Measurements from ENCODE around the gene PTPRQ.
"Not testable (repeated sequence)": the region's sequence is repeated elsewhere in the genome, so short reads cannot be mapped to it uniquely, and the experiment has no call there.

Gene PTPRQ

GRCh38 chr12:80443974-80444666 lies at the start of gene PTPRQ:
TSS of gene PTPRQ (plus strand) at chr12:80444235. CDS start at chr12:80444346, 111 bp downstream.
- no peak for DNase-seq (ENCODE audit: low read depth in 2 of 2)

- DNase-seq (ENCODE audit: low read depth in 2 of 2) = no peak
Observed at GRCh38 chr12:80400571-80400991, 43.5 kb upstream of the PTPRQ start.

DNA sequence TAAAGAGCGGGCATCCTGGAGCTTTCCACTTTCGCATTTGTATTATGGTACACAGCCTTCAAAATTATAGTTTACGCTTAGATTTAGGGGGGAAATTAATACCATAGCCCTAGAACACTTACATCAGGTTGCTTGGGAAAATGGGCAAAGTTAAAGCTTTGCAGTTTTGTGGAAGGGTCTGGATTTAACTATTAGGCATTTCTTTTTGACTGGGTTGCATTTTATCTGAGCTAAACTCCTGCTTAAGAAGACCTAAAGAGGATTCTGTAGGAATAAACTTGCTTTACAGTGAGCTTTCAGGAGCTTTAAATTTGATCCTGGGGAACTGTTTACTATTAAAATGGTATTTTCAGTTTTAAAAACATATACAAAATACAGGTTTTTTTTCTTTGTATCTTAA lies 42.8 kb upstream of the PTPRQ start:
- DNase-seq (ENCODE audit: low read depth in 2 of 2) = no peak

DNA sequence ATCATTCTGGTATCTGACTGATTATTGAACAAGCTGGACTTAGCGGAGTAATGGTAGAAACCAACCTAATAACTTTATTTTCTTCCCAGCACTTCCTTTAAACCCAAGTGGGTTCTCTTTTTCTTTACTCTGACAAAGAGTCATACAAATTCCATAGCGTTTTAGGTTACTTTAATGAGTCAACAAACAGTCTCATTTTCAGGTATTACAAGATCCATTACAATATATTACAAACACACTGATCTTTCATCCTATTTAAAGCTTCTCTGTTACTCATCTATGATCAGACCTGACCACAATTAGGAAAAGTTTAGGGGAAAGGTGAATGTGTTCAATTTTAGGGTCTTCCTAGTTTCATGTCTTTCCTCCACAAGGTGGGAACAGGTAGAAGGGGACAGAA lies 39.4 kb upstream of the PTPRQ start:
- DNase-seq (ENCODE audit: low read depth in 2 of 2) = no peak

- DNase-seq (ENCODE audit: low read depth in 2 of 2) = no peak
Observed at GRCh38 chr12:80406253-80406652, 37.8 kb upstream of the PTPRQ start.

DNA sequence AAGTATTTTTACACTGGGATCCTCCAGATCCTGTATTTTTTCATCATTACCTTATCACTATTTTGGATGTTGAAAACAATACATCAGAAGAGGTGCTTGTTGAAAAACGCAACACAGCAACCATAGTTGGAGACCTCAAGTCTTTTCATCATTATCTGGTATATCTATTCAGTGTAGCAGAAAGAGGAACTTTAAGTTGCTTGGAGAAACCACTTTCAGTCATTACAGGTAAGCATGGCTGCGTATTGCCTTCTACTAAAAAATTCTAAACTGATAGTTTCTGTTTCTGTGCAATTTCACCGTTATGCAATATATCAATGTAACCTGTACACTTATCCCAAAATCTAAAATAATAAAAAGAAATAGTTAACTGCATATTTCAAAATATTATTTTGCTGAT lies 32.2 kb upstream of the PTPRQ start:
- DNase-seq (ENCODE audit: low read depth in 2 of 2) = no peak

DNA sequence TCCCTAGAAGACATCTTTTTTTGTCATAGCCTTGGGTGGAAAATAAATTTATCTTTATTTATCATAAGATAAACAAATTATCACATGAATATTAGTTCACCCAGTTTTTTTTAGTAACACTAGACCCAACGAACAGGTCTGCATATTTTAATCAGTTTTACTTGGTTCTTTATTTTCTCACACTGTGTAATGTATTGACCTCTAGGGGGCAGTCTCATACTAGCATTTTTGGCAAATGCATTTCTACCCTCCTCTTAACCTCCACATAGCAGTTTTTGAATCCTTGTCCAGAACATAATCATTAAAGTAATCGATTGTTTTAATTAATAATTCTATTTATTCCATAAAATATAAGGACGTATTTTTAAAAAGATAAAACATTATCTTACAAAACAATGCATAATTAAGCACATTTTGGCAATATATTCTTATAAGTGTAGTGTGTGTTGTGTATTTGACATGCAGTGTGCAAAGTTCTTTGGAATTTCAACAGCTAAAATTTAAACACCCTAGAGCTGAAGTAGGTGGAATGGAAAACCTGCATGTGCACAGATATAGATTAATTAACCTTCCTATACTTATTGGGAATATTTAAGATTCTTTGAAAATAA lies 31.6 kb upstream of the PTPRQ start:
- no peak for DNase-seq (ENCODE audit: low read depth in 2 of 2)

DNA sequence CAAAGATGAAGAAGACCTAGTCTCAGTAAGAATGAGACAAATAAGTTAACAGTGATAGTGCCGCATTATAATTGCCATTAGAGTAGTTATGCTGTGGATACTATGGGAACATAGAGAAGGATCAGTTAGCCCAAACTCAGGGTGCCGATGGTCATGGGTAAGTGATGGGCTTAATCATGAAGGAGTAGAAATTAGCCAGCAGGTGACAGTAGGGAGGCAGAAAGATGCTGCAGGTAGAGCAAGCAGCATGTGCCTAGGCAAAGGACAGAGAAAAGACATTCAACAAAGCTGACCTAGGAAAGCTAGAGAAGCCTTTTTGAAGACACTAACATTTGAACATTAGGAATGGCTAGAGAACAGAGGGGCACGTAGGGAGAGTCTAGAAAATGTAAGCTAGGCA lies 30.6 kb upstream of the PTPRQ start:
- DNase-seq (ENCODE audit: low read depth in 2 of 2) = no peak

GRCh38 chr12:80415466-80415865 lies 28.6 kb upstream of the PTPRQ start:
- no peak for DNase-seq (ENCODE audit: low read depth in 2 of 2)

- DNase-seq (ENCODE audit: low read depth in 2 of 2) = no peak
Observed at GRCh38 chr12:80419644-80420043, 24.4 kb upstream of the PTPRQ start.

- DNase-seq (ENCODE audit: low read depth in 2 of 2) = no peak
Observed at GRCh38 chr12:80420075-80420474, 24.0 kb upstream of the PTPRQ start.

GRCh38 chr12:80422550-80422949 lies 21.5 kb upstream of the PTPRQ start:
- DNase-seq (ENCODE audit: low read depth in 2 of 2) = no peak

GRCh38 chr12:80432061-80432460 lies 12.0 kb upstream of the PTPRQ start:
- DNase-seq (ENCODE audit: low read depth in 2 of 2) = no peak

GRCh38 chr12:80441921-80442320 lies 2.1 kb upstream of the PTPRQ start:
- DNase-seq (ENCODE audit: low read depth in 2 of 2) = no peak

DNA sequence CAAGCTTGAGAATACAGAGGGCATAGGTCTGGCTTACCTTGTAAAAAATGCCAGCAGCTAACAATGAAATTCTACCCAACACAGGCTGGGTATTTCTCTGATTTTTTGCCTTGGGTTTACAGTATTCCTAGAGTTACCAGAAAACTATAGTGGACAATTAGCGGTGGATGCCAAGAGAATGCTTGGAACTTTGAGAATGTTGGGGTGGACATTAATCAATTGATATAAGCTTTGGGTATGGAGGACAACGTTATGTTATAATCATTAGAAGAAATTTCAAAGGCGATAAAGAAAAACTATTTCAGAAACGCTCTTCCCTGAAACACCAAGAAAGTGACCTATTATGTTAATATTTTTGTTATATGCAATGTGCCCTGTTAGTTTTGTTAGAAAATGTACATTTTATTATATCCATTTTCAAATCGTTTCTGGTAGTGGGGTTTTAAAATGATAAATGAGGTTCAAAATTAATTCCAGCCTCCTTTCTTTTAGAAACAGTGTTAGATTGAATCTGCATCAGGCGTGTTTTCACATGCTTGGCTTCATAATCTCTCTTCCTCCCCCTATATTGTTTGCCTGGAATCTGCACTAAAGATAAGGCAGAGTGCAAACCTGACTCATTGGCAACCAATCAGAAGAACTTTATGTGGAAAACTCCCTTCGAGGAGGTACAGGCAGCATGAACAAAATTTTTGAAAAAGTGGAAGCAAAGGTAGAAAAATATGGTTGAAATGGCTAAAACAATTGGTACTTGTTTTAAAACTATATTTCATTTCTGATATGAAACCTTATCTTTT lies 1.4 kb upstream of the PTPRQ start:
- DNase-seq (ENCODE audit: low read depth in 2 of 2) = no peak

- no peak for DNase-seq (ENCODE audit: low read depth in 2 of 2)
Observed at GRCh38 chr12:80445083-80445793, 1.2 kb downstream of the PTPRQ start.

DNA sequence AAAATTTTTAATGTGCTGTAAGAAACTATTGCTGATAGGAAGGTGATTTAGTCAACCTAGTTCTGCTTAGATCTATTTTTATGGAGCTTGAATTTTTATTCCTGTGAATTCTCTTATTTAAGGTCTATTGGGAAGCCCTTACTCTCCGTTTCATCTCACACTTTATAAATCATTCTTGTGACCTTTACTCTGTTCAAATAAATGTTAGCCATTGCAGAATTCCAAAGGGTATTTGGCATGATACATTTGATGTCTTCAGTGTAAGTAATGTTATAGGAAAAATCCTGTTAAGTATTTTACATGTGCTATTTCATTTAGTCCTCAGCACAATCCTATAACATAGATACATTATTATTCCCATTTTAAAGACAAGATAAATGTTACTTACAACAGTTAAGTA lies 12.5 kb downstream of the PTPRQ start:
- no peak for DNase-seq (ENCODE audit: low read depth in 2 of 2)

DNA sequence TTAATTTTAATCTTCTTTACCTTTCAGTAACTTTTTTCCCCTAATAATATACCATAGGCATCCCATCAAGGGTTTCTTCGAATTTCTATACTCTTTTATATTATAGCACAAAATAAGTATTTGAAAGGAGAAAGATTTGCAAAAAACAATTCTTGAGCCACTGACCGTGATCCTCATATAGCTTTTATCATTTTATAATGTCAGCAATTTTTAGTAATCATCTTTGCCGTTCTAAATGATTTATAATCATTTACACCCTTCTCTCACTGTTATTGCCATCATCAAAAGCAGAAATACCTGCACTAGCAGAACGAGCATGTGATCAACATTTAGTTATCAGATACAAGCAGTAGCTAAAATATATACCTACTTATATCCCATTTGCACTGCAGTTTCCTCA lies 16.9 kb downstream of the PTPRQ start:
- no peak for DNase-seq (ENCODE audit: low read depth in 2 of 2)

DNA sequence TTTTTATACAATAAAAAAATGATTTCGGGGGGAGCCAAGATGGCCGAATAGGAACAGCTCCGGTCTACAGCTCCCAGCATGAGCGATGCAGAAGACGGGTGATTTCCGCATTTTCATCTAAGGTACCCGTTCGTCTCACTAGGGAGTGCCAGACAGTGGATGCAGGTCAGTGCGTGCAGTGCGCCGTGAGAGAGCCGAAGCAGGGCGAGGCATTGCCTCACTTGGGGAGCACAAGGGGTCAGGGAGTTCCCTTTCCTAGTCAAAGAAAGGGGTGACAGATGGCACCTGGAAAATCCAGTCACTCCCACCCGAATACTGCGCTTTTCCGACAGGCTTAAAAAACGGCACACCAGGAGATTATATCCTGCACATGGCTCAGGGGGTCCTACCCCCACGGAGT lies 17.8 kb downstream of the PTPRQ start:
- DNase-seq (ENCODE audit: low read depth in 2 of 2) = not testable (repeated sequence)

DNA sequence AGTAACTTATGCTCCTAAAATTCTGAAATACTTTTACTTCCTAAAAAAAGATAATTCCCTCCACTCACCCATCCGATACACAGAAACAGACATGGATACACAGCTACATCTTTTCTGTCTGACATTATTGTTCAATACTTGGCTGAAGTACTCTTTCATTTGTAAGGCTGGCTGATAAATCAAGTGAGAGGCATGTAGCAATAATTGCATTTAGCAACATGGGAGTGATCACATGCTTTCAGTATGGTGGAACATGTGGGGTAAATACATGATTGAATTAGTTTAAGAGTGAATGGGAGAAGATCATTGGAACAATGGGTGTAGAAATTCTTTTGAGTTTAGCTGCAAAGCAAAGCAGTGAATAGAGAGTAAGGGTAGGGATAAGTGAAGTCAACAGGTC lies 25.6 kb downstream of the PTPRQ start:
- DNase-seq (ENCODE audit: low read depth in 2 of 2) = no peak

DNA sequence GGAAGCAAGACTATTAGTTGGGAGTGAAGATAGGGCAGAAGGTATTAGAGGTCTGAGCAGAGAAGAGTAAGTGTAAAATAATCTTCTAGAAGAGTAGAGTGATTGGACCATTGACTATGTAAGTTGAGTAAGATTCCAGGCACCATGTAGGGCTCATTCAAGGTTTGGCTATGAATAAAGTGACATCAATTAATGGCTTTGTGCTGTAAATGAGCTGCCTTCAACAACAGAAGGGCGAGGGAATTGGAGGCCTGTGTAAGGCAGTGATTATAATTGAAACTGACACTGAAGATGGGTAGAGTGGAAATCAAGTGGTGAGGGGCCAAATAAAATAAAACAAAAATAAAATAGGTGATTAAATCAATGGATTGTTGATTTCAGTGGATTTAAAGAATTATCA lies 26.4 kb downstream of the PTPRQ start:
- DNase-seq (ENCODE audit: low read depth in 2 of 2) = no peak

GRCh38 chr12:80472236-80472635 lies 28.2 kb downstream of the PTPRQ start:
- DNase-seq (ENCODE audit: low read depth in 2 of 2) = no peak
